HG02610 (cell line): ENCODE results near the gene ENTPD1.
"Not testable (repeated sequence)": the region's sequence is repeated elsewhere in the genome, so short reads cannot be mapped to it uniquely, and the experiment has no call there.

Experiments
- ATAC-seq: cut with Tn5 transposase; IDR thresholded peaks from one replicate; pipeline ENCODE4 v1.9.1; 2021; ENCODE audit warnings: mild to moderate bottlenecking, moderate library complexity; ENCODE audit not compliant: unreplicated experiment

Gene ENTPD1

DNA sequence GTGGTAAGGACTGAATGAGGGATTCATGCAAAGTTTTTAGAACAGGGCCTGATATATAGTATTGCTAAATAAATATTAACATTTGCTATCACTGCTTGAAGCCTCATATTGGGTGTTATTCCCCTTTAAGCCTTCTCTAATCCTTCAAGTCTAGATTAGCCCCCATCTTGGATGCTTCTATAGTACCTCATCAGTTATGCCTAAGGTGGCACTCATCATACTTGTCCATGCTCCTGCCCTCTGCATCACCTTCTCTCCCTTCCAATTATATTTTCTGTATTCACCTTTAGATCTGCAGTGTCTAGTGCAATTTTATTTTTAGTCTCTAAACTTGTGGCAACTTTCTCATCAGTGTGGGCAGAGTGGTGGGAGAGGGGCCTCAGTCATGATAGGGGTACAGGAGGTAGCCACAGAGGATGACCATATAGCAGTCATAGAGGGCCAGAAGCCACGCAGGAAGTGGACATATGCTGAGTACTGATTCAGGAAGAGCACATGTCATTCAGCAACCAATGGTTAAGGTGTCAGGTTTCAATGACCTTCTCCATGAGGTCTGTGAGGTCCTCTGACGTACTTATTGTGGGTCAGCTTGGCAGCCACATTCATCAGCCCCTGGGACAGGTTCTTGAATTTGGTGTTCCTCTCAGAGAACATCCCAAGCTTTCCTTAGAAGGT, 2.5 kb downstream of the ENTPD1 start:
- peak; percentile 49 for ATAC-seq

DNA sequence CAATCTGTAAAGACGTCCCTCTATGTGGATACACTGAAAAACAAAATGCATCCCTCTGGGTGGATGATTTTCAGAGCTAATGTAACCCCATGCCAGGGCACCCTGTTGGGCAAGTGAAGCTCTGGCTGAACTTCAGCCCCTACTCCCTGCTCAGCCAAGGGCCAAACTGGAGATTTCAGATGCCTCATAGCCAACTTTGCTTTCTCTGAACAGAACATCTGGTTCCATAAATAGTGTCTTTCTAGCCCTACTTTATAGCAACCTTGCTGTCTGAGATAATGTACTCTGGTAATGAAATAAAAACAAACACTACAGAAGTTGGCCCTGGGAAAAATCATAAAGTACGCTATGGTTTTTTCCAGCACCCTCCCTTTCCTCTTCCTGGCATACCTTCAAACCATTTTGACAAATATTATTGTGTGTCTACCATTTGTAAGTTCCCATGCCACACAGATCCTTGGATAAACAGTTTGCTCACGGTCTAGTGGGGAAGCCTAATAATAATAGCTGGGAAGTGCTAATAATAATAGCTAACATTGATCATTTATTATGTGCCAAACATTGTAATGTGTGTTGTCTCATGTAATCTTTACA, 3.4 kb downstream of the ENTPD1 start:
- no peak for ATAC-seq

GRCh38 chr10:95761939-95762492, 6.1 kb downstream of the ENTPD1 start:
- ATAC-seq: no peak

DNA sequence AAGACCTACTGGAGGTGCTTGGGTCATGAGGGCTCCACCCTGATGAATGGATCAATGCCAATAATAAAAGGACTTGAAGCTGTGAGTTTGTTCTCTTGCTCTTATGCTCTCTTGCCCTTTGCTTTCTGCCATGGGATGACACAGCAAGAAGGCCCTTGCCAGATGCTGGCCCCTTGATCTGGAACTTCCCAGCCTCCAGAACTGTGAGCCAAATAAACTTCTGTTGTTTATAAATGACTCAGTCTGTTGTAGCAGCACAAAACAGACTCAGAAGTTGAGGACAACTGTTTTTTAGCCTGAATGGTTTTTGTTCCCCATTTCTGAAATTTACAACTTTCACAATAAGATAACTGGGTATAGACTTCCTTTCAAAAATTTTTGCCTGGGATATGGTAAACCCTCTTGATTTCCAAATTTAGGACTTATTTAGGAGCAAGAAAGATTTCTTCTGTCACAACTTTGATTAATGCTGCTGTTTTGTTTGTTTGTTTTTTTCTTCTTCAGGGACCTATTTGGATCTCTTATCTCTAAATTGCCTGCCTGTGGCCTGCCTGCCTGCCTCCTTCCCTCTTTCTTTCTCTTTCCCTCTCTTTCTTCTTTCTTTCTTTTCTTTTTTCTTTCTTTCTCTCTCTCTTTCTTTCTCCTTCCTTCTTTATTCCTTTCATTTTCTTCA, 12.1 kb downstream of the ENTPD1 start:
- ATAC-seq: peak; percentile 93

DNA sequence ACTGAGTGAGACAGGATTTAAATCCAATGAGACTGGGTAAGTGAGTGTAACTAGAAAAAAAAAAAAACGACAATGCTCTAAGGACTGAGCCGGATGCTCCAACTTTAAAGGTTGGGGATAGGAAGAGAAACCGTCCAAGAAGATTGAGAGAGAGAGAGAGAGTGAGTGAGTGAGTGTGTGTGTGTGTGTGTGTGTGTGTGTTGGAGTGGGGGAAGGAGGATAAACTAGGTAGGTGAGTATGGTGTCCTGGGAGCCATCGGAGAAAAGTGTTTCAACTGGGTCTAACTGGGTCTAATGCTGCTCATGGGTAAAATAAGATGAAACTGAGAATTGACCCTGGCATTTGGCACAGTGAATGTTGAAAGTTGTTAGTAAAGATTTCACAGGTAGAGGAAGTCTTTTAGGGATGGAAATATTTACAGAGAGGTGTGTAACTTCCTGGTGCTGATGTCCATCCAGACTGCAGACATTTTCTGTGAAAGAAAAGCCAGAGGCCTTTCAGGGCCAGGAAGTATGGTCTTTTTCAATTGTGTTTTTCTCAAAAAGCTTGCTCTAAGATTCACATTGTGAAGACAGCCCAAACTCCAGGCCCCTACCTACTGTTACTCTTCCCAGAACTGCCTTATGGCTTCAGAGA, 14.2 kb downstream of the ENTPD1 start:
- ATAC-seq: no peak

GRCh38 chr10:95773454-95773853, 17.5 kb downstream of the ENTPD1 start:
- not testable (repeated sequence) for ATAC-seq

DNA sequence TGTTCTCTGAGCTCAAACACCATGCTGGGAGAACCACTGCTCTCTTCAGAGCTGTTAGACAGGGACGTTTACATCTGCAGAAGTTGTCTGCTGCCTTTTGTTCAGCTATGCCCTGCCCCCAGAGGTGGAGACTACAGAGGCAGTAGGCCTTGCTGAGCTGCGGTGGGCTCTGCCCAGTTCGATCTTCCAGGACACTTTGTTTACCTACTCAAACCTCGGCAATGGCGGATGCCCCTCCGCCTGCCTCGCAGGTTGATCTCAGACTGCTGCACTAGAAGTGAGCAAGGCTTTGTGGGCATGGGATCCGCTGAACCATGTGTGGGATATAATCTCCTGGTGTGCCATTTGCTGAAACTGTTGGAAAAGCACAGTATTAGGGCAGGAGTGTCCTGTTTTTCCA, 21.7 kb downstream of the ENTPD1 start:
- not testable (repeated sequence) for ATAC-seq

DNA sequence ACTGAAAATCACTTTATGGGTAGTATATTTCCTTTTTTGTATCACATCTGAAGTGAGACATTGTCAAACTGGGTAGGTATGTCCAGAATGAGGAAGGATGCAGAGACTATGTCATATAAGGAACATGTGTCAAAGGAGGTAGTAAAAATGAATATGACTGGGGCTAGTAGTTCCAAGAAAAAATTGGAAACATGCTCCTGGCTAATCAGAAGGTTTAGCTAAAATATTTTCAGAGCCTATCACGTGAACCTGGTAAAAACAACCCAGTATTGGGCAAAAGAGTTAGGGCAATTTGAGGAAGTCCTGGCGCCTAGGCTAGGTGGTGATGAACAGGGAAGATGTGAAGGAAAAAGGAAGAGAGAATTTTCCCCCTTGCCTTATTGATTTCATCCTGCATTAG, 26.4 kb downstream of the ENTPD1 start:
- ATAC-seq: no peak

GRCh38 chr10:95783741-95784140, 27.8 kb downstream of the ENTPD1 start:
- ATAC-seq: peak; percentile 44

GRCh38 chr10:95784279-95784913, 28.4 kb downstream of the ENTPD1 start:
- ATAC-seq: no peak

- peak; percentile 34 for ATAC-seq
Observed at GRCh38 chr10:95785317-95785716, 29.4 kb downstream of the ENTPD1 start.

GRCh38 chr10:95785942-95786669, 30.1 kb downstream of the ENTPD1 start:
- no peak for ATAC-seq

DNA sequence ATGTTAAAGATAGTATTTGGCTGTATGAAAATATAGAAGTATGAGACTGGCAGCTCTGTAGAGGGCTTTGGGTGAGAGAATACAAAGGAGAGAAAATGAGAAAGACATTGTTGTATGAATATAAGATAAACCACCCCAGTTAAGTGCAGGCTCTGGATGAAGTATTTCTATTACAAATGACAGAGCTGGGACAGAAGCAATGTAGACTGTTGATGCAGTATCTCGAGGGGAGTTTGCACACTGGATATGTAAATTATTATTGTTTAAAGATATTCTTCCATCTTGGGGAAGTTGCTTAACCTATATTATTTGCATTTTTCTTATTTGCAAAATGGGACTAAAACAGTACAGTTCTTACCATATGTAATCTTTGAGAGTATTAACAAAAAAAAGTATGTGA, 31.5 kb downstream of the ENTPD1 start:
- ATAC-seq: no peak

DNA sequence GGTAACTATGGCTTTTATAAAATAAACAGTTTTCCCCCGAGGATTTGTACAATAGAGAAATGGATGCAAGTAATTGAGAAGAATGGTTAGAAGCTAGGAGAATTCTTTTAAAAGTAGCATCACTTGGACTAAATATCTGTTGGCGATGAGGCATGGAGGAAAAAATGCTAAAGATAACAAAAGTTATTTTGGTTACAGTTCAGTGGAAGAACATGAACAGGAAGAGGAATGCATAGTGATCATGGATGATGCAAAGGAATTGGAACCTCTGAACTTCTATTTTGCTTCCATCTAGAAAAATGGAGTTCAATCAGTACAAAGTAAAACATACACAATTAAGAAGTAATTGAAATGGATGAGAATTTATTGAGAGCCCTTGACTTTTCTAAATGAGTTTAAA, 32.9 kb downstream of the ENTPD1 start:
- ATAC-seq: no peak

GRCh38 chr10:95789902-95790301, 33.9 kb downstream of the ENTPD1 start:
- ATAC-seq: no peak

- peak; percentile 39 for ATAC-seq
Observed at GRCh38 chr10:95790982-95791381, 35.0 kb downstream of the ENTPD1 start.

DNA sequence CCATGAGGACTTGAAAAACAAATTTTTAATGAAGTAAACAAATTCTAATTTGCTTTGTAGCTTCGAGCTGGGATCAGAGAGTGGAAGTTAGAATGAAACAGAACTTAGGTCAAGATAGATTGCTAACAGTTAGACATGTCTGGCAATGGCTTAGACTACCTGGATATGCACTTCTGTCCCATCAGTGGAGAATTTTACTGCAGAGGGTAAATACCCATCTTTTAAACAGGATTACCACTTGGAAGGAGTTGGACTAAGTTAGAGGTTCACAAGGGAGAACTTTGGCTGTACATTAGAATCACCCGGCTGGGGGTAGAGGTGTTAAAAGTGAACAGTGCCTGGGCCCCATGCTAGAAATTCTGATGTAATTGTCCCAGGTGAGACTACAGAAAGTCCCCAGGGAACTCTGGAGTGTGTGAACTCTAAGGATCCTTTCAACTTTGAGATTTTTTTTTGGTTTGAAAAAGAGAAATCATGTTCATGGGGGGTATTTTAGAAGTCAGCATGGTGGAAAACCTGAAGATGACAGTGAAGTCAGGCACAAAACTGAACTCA, 35.5 kb downstream of the ENTPD1 start:
- ATAC-seq: peak; percentile 18

- no peak for ATAC-seq
Observed at GRCh38 chr10:95792211-95792780, 36.3 kb downstream of the ENTPD1 start.

DNA sequence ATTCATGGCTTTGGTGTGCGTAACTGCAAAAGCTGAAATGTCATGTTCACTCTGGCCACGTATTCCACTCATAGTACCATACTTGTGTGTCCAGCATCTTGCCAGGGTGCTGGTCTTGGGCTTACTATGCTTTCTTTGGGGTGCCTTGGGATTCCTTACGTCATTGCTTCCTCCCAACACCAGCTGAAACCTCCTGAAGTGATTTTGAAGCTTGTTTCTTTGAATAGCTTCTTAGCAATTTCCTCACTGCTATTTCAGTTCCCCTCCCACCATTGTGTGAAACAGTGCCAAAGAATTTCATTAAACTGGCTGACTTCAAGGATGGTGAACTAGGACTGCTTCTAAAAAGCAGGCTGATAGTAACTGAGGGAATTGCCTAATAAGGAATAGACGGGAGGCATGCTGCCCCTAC, 36.9 kb downstream of the ENTPD1 start:
- ATAC-seq: no peak
